ENCODE data around the gene TXNDC16. TPM values are rescaled to one million over a fixed set of nuclear protein-coding genes. Genes with fewer than 3 reads are reported as not detected.
"Not testable (repeated sequence)": the region's sequence is repeated elsewhere in the genome, so short reads cannot be mapped to it uniquely, and the experiment has no call there.

The TXNDC16 gene
- total RNA-seq, 1 donor from 2014 or later: 6.8 TPM

DNA sequence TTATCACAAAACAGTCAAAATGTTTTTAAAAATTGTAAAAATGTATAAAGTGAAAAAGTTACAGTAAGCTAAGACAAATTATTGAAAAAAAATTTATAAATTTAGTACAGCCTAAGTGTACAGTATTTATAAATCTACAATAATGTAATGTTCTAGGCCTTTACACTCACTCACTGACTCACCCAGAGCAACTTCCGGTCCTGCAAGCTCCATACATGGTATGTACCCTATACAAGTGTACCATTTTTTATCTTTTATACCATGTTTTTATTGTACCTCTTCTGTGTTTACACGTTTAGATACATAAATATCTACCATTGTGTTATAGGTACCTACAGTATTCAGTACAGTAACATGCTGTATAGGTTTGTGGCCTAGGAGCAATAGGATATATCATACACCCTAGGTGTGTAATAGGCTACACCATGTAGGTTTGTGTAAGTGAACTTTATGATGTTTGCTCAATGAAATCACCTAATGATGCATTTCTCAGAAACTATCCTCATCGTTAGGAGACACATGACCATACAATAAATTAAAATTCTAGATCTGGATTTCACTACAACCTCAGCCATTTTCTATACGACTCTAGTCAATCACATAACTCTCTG lies 66.8 kb downstream of the TXNDC16 start:
- no peak overlapping the region for H3K27ac Mint-ChIP-seq (ENCODE audit: unreplicated experiment)
- H3K9me3 Mint-ChIP-seq (ENCODE audit: unreplicated experiment): no peaks in the 10 kb centered on the region
- no peak overlapping the region for H3K4me3 Mint-ChIP-seq (ENCODE audit: unreplicated experiment)
- TF ChIP-seq, protein P1, sequence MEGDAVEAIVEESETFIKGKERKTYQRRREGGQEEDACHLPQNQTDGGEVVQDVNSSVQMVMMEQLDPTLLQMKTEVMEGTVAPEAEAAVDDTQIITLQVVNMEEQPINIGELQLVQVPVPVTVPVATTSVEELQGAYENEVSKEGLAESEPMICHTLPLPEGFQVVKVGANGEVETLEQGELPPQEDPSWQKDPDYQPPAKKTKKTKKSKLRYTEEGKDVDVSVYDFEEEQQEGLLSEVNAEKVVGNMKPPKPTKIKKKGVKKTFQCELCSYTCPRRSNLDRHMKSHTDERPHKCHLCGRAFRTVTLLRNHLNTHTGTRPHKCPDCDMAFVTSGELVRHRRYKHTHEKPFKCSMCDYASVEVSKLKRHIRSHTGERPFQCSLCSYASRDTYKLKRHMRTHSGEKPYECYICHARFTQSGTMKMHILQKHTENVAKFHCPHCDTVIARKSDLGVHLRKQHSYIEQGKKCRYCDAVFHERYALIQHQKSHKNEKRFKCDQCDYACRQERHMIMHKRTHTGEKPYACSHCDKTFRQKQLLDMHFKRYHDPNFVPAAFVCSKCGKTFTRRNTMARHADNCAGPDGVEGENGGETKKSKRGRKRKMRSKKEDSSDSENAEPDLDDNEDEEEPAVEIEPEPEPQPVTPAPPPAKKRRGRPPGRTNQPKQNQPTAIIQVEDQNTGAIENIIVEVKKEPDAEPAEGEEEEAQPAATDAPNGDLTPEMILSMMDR (IDR thresholded peaks at IDR 0.05; ENCODE audit: unreplicated experiment): no peak
- H3K27me3 Mint-ChIP-seq (ENCODE audit: unreplicated experiment): peaks cover 2% of the 10 kb centered on the region
- no peaks in the 10 kb centered on the region for H3K36me3 Mint-ChIP-seq (ENCODE audit: low read depth, unreplicated experiment)
- no peak for DNase-seq (ENCODE audit: low spot score)
- H3K4me1 Mint-ChIP-seq (ENCODE audit: unreplicated experiment): no peaks in the 10 kb centered on the region

GRCh38 chr14:52481864-52482263 lies 70.4 kb downstream of the TXNDC16 start:
- H3K27ac Mint-ChIP-seq (ENCODE audit: unreplicated experiment): no peak overlapping the region
- no peaks in the 10 kb centered on the region for H3K27me3 Mint-ChIP-seq (ENCODE audit: unreplicated experiment)
- TF ChIP-seq, protein P1 (IDR thresholded peaks at IDR 0.05; ENCODE audit: unreplicated experiment): no peak
- no peaks in the 10 kb centered on the region for H3K9me3 Mint-ChIP-seq (ENCODE audit: unreplicated experiment)
- H3K36me3 Mint-ChIP-seq (ENCODE audit: low read depth, unreplicated experiment): no peaks in the 10 kb centered on the region
- DNase-seq (ENCODE audit: low spot score): no peak
- H3K4me3 Mint-ChIP-seq (ENCODE audit: unreplicated experiment): no peak overlapping the region
- H3K4me1 Mint-ChIP-seq (ENCODE audit: unreplicated experiment): no peaks in the 10 kb centered on the region

GRCh38 chr14:52473557-52473956 lies 78.7 kb downstream of the TXNDC16 start:
- Mint-ChIP-seq H3K4me1 (ENCODE audit: unreplicated experiment) (no peaks in the 10 kb centered on the region), H3K27ac (ENCODE audit: unreplicated experiment) (no peak overlapping the region), H3K36me3 (ENCODE audit: low read depth, unreplicated experiment) (no peaks in the 10 kb centered on the region), H3K4me3 (ENCODE audit: unreplicated experiment) (no peak overlapping the region), H3K9me3 (ENCODE audit: unreplicated experiment) (no peaks in the 10 kb centered on the region), H3K27me3 (ENCODE audit: unreplicated experiment) (no peaks in the 10 kb centered on the region)
- DNase-seq (ENCODE audit: low spot score): no peak
- TF ChIP-seq, protein P1 (IDR thresholded peaks at IDR 0.05; ENCODE audit: unreplicated experiment): peak; percentile 26

DNA sequence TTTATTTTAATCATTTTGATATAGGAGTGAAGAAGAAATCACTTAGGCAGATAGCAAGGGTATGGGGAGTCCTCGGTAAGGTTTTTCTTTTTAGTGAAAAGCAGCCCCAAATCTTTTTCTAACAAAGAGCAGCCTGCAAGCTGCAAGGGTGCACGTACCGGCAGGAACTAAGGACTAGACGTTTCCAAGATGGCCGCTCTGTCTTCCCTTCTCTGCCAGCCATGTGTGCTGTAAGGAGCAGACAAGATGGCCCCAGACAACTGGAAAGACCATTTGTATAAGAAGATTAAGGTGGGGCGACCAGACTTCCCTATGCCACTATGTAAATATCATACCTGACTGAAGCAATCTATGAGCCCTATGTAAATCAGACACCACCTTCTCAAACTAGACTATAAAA lies 79.6 kb downstream of the TXNDC16 start:
- Mint-ChIP-seq H3K4me1 (ENCODE audit: unreplicated experiment) (no peaks in the 10 kb centered on the region), H3K27me3 (ENCODE audit: unreplicated experiment) (no peaks in the 10 kb centered on the region), H3K36me3 (ENCODE audit: low read depth, unreplicated experiment) (no peaks in the 10 kb centered on the region), H3K27ac (ENCODE audit: unreplicated experiment) (no peak overlapping the region), H3K9me3 (ENCODE audit: unreplicated experiment) (no peaks in the 10 kb centered on the region), H3K4me3 (ENCODE audit: unreplicated experiment) (no peak overlapping the region)
- TF ChIP-seq, protein P1 (IDR thresholded peaks at IDR 0.05; ENCODE audit: unreplicated experiment): no peak
- DNase-seq (ENCODE audit: low spot score): no peak

DNA sequence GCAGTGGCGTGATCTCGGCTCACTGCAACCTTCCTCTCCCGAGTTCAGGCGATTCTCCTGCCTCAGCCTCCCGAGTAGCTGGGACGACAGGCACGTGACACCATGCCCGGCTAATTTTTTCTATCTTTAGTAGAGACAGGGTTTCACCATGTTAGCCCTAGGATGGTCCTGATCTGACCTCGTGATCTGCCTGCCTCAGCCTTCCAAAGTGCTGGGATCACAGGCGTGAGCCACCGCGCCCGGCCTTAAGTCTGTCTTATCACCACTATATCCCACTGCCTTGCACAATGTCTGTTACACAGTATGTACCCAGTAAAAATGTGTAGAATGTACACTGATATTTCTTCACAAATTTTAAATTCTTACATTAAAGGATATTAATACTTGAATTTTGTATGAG lies 80.1 kb downstream of the TXNDC16 start:
- H3K4me3 Mint-ChIP-seq (ENCODE audit: unreplicated experiment); H3K9me3 Mint-ChIP-seq (ENCODE audit: unreplicated experiment); H3K27ac Mint-ChIP-seq (ENCODE audit: unreplicated experiment); H3K27me3 Mint-ChIP-seq (ENCODE audit: unreplicated experiment); H3K36me3 Mint-ChIP-seq (ENCODE audit: low read depth, unreplicated experiment); H3K4me1 Mint-ChIP-seq (ENCODE audit: unreplicated experiment); DNase-seq (ENCODE audit: low spot score): not testable (repeated sequence)

All from endothelial cell (in vitro differentiated cells).